IPS-15b (cell line): ENCODE results near the gene KIRREL3.

Experiments used
- H3K27me3 ChIP-seq: one replicate; pipeline ENCODE4 v1.6.1; 2013; ENCODE audit warnings: low read length; ENCODE audit not compliant: control insufficient read depth, insufficient read depth
- H3K36me3 ChIP-seq: one replicate; pipeline ENCODE4 v1.6.1; 2013; ENCODE audit warnings: low read length; ENCODE audit not compliant: control insufficient read depth, insufficient read depth
- H3K4me1 ChIP-seq: one replicate; pipeline ENCODE4 v1.6.1; 2013; ENCODE audit warnings: mild to moderate bottlenecking, low read length; ENCODE audit not compliant: control insufficient read depth, insufficient read depth
- H3K4me3 ChIP-seq: one replicate; pipeline ENCODE4 v1.5.1; 2013; ENCODE audit warnings: low read depth, low read length
- H3K9ac ChIP-seq: one replicate; pipeline ENCODE4 v1.6.1; 2013; ENCODE audit warnings: low read depth, mild to moderate bottlenecking, low read length
- H3K9me3 ChIP-seq: one replicate; pipeline ENCODE4 v1.6.1; 2013; ENCODE audit warnings: mild to moderate bottlenecking, low read length; ENCODE audit not compliant: control insufficient read depth, insufficient read depth

Gene KIRREL3

GRCh38 chr11:126495281-126496220 is 505.0 kb downstream of the KIRREL3 start:
- Histone ChIP-seq H3K4me1 (peaks cover 17% of the 10 kb centered on the region), H3K9me3 (no peaks in the 10 kb centered on the region), H3K36me3 (no peaks in the 10 kb centered on the region), H3K27me3 (no peaks in the 10 kb centered on the region), H3K9ac (no peak overlapping the region), H3K4me3 (no peak overlapping the region)

- H3K9me3 ChIP-seq = no peaks in the 10 kb centered on the region
- no peak overlapping the region for H3K9ac ChIP-seq
- no peak overlapping the region for H3K4me3 ChIP-seq
- H3K27me3 ChIP-seq = no peaks in the 10 kb centered on the region
- H3K4me1 ChIP-seq = peaks cover 13% of the 10 kb centered on the region
- no peaks in the 10 kb centered on the region for H3K36me3 ChIP-seq
Measured at GRCh38 chr11:126494831-126495230, 505.7 kb downstream of the KIRREL3 start.

GRCh38 chr11:126492331-126493082 is 508.1 kb downstream of the KIRREL3 start:
- Histone ChIP-seq H3K4me1 (peaks cover 9% of the 10 kb centered on the region), H3K9ac (no peak overlapping the region), H3K9me3 (no peaks in the 10 kb centered on the region), H3K27me3 (no peaks in the 10 kb centered on the region), H3K4me3 (no peak overlapping the region), H3K36me3 (no peaks in the 10 kb centered on the region)

- no peaks in the 10 kb centered on the region for H3K36me3 ChIP-seq
Measured at GRCh38 chr11:126491092-126491491, 509.5 kb downstream of the KIRREL3 start.

GRCh38 chr11:126489836-126490660 is 510.5 kb downstream of the KIRREL3 start:
- Histone ChIP-seq H3K27me3 (no peaks in the 10 kb centered on the region), H3K4me3 (no peak overlapping the region), H3K4me1 (peaks cover 3% of the 10 kb centered on the region), H3K9me3 (no peaks in the 10 kb centered on the region), H3K9ac (no peak overlapping the region), H3K36me3 (no peaks in the 10 kb centered on the region)

More at GRCh38 chr11:126491092-126491491, 509.5 kb downstream of the KIRREL3 start:
- Histone ChIP-seq H3K9me3 (no peaks in the 10 kb centered on the region), H3K4me3 (no peak overlapping the region), H3K27me3 (no peaks in the 10 kb centered on the region), H3K4me1 (peaks cover 9% of the 10 kb centered on the region), H3K9ac (no peak overlapping the region)

GRCh38 chr11:126488591-126489370 is 511.8 kb downstream of the KIRREL3 start:
- Histone ChIP-seq H3K9ac (no peak overlapping the region), H3K4me3 (no peak overlapping the region), H3K4me1 (peaks cover 3% of the 10 kb centered on the region), H3K27me3 (no peaks in the 10 kb centered on the region), H3K9me3 (no peaks in the 10 kb centered on the region), H3K36me3 (no peaks in the 10 kb centered on the region)

- Histone ChIP-seq H3K4me3 (no peak overlapping the region), H3K9me3 (no peaks in the 10 kb centered on the region), H3K4me1 (peaks cover 3% of the 10 kb centered on the region), H3K9ac (no peak overlapping the region), H3K36me3 (no peaks in the 10 kb centered on the region), H3K27me3 (no peaks in the 10 kb centered on the region)
Measured at GRCh38 chr11:126487711-126488110, 512.9 kb downstream of the KIRREL3 start.

GRCh38 chr11:126485986-126486635 is 514.5 kb downstream of the KIRREL3 start:
- Histone ChIP-seq H3K9me3 (no peaks in the 10 kb centered on the region), H3K4me3 (no peak overlapping the region), H3K27me3 (no peaks in the 10 kb centered on the region), H3K36me3 (no peaks in the 10 kb centered on the region), H3K4me1 (peaks cover 3% of the 10 kb centered on the region), H3K9ac (no peak overlapping the region)

- Histone ChIP-seq H3K27me3 (no peaks in the 10 kb centered on the region), H3K4me1 (no peaks in the 10 kb centered on the region), H3K36me3 (no peaks in the 10 kb centered on the region), H3K4me3 (no peak overlapping the region), H3K9ac (no peak overlapping the region), H3K9me3 (no peaks in the 10 kb centered on the region)
Measured at GRCh38 chr11:126485021-126485792, 515.4 kb downstream of the KIRREL3 start.

- Histone ChIP-seq H3K4me1 (no peaks in the 10 kb centered on the region), H3K36me3 (no peaks in the 10 kb centered on the region), H3K27me3 (no peaks in the 10 kb centered on the region)
Measured at GRCh38 chr11:126484266-126484665, 516.3 kb downstream of the KIRREL3 start.

More at GRCh38 chr11:126484266-126484665, 516.3 kb downstream of the KIRREL3 start:
- H3K4me3 ChIP-seq = no peak overlapping the region
- H3K9me3 ChIP-seq = no peaks in the 10 kb centered on the region
- H3K9ac ChIP-seq = no peak overlapping the region
